ENCODE data around the gene WNT10A. TPM values are rescaled to one million over a fixed set of nuclear protein-coding genes. Genes with fewer than 3 reads are reported as not detected.

The WNT10A gene
- total RNA-seq, 4 donors from 2014 or later: 8.0 to 19.1 (median 11.9) TPM

- Histone ChIP-seq H3K36me3 (no peaks in the 10 kb centered on the region), H3K9me3 (no peaks in the 10 kb centered on the region), H3K4me3 (no peak overlapping the region), H3K4me1 (peaks cover 14 to 50% (median 17%) of the 10 kb centered on the region in 3 donors), H3K27ac (no peak overlapping the region), H3K27me3 (peaks cover 0 to 98% (median 7%) of the 10 kb centered on the region in 4 donors)
- no peak for DNase-seq
- WGBS, 2 donors: 54 to 80% methylated on average over 2 to 5 of the region's 6 CpGs
- intact Hi-C loops (cut with DNase I): loop anchor here (2.0 kb wide), 1 partner anchor 19 kb away; no protein-coding TSS in a partner anchor
- TF ChIP-seq CTCF (IDR thresholded peaks at IDR 0.05): no peak
- no peak for TF ChIP-seq POLR2A (IDR thresholded peaks at IDR 0.05)
These were observed 3.3 kb upstream of the WNT10A start for GRCh38 chr2:218877331-218877730.

GRCh38 chr2:218877891-218878290 lies 2.8 kb upstream of the WNT10A start:
- Histone ChIP-seq H3K27me3 (peaks cover 0 to 98% (median 7%) of the 10 kb centered on the region in 4 donors), H3K27ac (no peak overlapping the region), H3K9me3 (no peaks in the 10 kb centered on the region), H3K36me3 (no peaks in the 10 kb centered on the region), H3K4me3 (no peak overlapping the region), H3K4me1 (peaks cover 15 to 53% (median 20%) of the 10 kb centered on the region in 3 donors)
- TF ChIP-seq CTCF (IDR thresholded peaks at IDR 0.05) (no peak), POLR2A (IDR thresholded peaks at IDR 0.05) (no peak)
- 50% methylated on average over 1 of the region's 5 CpGs; no CpG with 5 or more reads in 1 of the 2 donors for WGBS, 2 donors
- DNase-seq: no peak
- intact Hi-C loops (cut with DNase I): loop anchor here (2.0 kb wide), 1 partner anchor 19 kb away; no protein-coding TSS in a partner anchor

GRCh38 chr2:218878486-218878885 lies 2.2 kb upstream of the WNT10A start:
- H3K9me3 ChIP-seq: no peaks in the 10 kb centered on the region
- TF ChIP-seq POLR2A (IDR thresholded peaks at IDR 0.05) (no peak), CTCF (IDR thresholded peaks at IDR 0.05) (no peak)
- peaks cover 0 to 98% (median 7%) of the 10 kb centered on the region in 4 donors for H3K27me3 ChIP-seq
- no peak overlapping the region for H3K27ac ChIP-seq
- no peaks in the 10 kb centered on the region for H3K36me3 ChIP-seq
- H3K4me3 ChIP-seq: no peak overlapping the region
- no peak for DNase-seq
- intact Hi-C loops (cut with DNase I): no loop called here
- WGBS, 2 donors: 70 to 82% methylated on average over 4 to 6 of the region's 6 CpGs
- H3K4me1 ChIP-seq: peaks cover 20 to 53% (median 26%) of the 10 kb centered on the region in 3 donors

- Histone ChIP-seq H3K27ac (peak overlapping the region in 2 of 4 donors; percentile 7 to 83), H3K9me3 (no peaks in the 10 kb centered on the region), H3K36me3 (no peaks in the 10 kb centered on the region), H3K27me3 (peaks cover 0 to 98% (median 7%) of the 10 kb centered on the region in 4 donors), H3K4me1 (peaks cover 24 to 56% (median 32%) of the 10 kb centered on the region in 3 donors), H3K4me3 (peak overlapping the region in 1 of 4 donors; percentile 50)
- intact Hi-C loops (cut with DNase I): no loop called here
- no peak for DNase-seq
- 43 to 50% methylated on average over 5 to 9 of the region's 16 CpGs for whole genome bisulfite sequencing, 2 donors
- no peak for TF ChIP-seq POLR2A (IDR thresholded peaks at IDR 0.05)
- no peak for TF ChIP-seq CTCF (IDR thresholded peaks at IDR 0.05)
These were observed 1.5 kb upstream of the WNT10A start for GRCh38 chr2:218878926-218879761.

GRCh38 chr2:218879776-218880101 lies 913 bp upstream of the WNT10A start:
- TF ChIP-seq CTCF (IDR thresholded peaks at IDR 0.05) (no peak), POLR2A (IDR thresholded peaks at IDR 0.05) (no peak)
- H3K4me1 ChIP-seq: peaks cover 24 to 62% (median 32%) of the 10 kb centered on the region in 3 donors

More at GRCh38 chr2:218879776-218880101, 913 bp upstream of the WNT10A start:
- intact Hi-C loops (cut with DNase I): no loop called here
- no peaks in the 10 kb centered on the region for H3K36me3 ChIP-seq
- H3K27me3 ChIP-seq: peaks cover 0 to 98% (median 7%) of the 10 kb centered on the region in 4 donors
- no peak for DNase-seq
- 0 to 8% methylated on average over 2 to 10 of the region's 11 CpGs for WGBS, 2 donors
- no peaks in the 10 kb centered on the region for H3K9me3 ChIP-seq
- H3K27ac ChIP-seq: peak overlapping the region; percentile 68 to 83 (median 78)
- peak overlapping the region in 3 of 4 donors; percentile 36 to 68 (median 50) for H3K4me3 ChIP-seq
